Loucy (cell line): ENCODE measurements around the gene PTBP1.

Experiments
- EZH2phosphoT487 ChIP-seq: fragments of 200-600 bp; IDR thresholded peaks from 2 replicates; pipeline ENCODE4 v1.6.1; 2018; ENCODE audit warnings: antibody characterized with exemption, mild to moderate bottlenecking, moderate library complexity, borderline replicate concordance
- TF ChIP-seq, protein P1 (sequence below): fragments of 200-600 bp; sonication (generic); conservative IDR thresholded peaks from 2 replicates; pipeline ENCODE4 v1.5.1; 2014; ENCODE audit warnings: mild to moderate bottlenecking, antibody characterized with exemption, low read length

DNA sequence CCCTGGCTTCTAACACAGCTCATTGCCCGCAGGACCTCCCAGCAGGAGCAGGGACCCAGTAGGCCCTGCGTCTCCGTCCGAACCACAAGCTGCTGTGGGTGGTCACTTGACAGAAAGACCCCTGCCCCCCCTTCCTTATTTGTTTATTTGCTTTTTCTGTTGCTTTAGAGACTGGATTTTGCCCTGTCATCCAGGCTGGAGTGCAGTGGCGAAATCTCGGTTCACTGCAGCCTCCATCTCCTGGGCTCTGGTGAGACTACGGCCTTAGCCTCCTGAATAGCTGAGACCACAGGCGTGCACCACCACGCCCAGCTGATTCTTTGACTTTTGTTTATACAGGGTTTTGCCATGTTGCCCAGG lies 7.6 kb upstream of the PTBP1 start:
- TF ChIP-seq, protein P1, sequence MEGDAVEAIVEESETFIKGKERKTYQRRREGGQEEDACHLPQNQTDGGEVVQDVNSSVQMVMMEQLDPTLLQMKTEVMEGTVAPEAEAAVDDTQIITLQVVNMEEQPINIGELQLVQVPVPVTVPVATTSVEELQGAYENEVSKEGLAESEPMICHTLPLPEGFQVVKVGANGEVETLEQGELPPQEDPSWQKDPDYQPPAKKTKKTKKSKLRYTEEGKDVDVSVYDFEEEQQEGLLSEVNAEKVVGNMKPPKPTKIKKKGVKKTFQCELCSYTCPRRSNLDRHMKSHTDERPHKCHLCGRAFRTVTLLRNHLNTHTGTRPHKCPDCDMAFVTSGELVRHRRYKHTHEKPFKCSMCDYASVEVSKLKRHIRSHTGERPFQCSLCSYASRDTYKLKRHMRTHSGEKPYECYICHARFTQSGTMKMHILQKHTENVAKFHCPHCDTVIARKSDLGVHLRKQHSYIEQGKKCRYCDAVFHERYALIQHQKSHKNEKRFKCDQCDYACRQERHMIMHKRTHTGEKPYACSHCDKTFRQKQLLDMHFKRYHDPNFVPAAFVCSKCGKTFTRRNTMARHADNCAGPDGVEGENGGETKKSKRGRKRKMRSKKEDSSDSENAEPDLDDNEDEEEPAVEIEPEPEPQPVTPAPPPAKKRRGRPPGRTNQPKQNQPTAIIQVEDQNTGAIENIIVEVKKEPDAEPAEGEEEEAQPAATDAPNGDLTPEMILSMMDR, result no peak
- no peak for TF ChIP-seq EZH2phosphoT487
